HEK293 (cell line): ENCODE data around the gene SCN1A.

Experiments used
- CTCF ChIA-PET: fragments of 350-600 bp; formaldehyde crosslinking; extraction: SDS; loops from one replicate; lab custom pipeline; 2021; ENCODE audit warnings: antibody characterized with exemption; lab: Yijun Ruan, JAX
- POLR2A ChIA-PET: fragments of 300-600 bp; formaldehyde crosslinking; extraction: SDS; loops from one replicate; lab custom pipeline; 2020; ENCODE audit warnings: antibody characterized with exemption, inconsistent platforms; lab: Yijun Ruan, JAX
- H3K27ac ChIP-seq: fragments of 200-500 bp; sonication (Bioruptor generic); 2 replicates; pipeline ENCODE4 v1.5.1; 2014; ENCODE audit warnings: low read depth, low read length, control low read depth, inconsistent platforms; ENCODE audit errors: extremely low read depth
- H3K36me3 ChIP-seq, 2 experiments: fragments of 200-500 bp in 1 of 2; sonication (Bioruptor generic) in 1 of 2; 1 replicate in 1 of 2; 2 replicates in 1 of 2; pipeline ENCODE4 v1.5.1; 2014 to 2017; ENCODE audit warnings: inconsistent platforms in 2 of 2, low read length in 2 of 2; ENCODE audit not compliant: control insufficient read depth in 2 of 2, insufficient read depth in 1 of 2
- H3K4me1 ChIP-seq: fragments of 200-500 bp; sonication (Bioruptor generic); 2 replicates; pipeline ENCODE4 v1.5.1; 2014; ENCODE audit warnings: mild to moderate bottlenecking, low read length, inconsistent platforms; ENCODE audit not compliant: control insufficient read depth, insufficient read depth
- H3K4me3 ChIP-seq: 2 replicates; pipeline ENCODE4 v1.5.1; 2011; ENCODE audit warnings: low read depth, mild to moderate bottlenecking, control low read depth, low read length, moderate library complexity
- H3K9me3 ChIP-seq: fragments of 200-500 bp; sonication (Bioruptor generic); 2 replicates; pipeline ENCODE4 v1.5.1; 2014; ENCODE audit warnings: low read depth, low read length, inconsistent platforms; ENCODE audit not compliant: control insufficient read depth, insufficient read depth
- GLI4 ChIP-seq: fragments of 450-650 bp; formaldehyde crosslinking; IDR thresholded peaks from 2 replicates; pipeline ENCODE4 v1.5.1; 2016; ENCODE audit warnings: missing biosample characterization, missing genetic modification characterization
- MEIS1 ChIP-seq: sonication (generic); formaldehyde crosslinking; IDR thresholded peaks from 2 replicates; pipeline ENCODE4 v1.8.1; 2022; ENCODE audit warnings: missing genetic modification reagents, mild to moderate bottlenecking, borderline replicate concordance
- MZF1 ChIP-seq: fragments of 450-650 bp; formaldehyde crosslinking; IDR thresholded peaks from 2 replicates; pipeline ENCODE4 v1.5.1; 2017; ENCODE audit warnings: missing biosample characterization, missing genetic modification characterization, borderline replicate concordance
- PRDM1 ChIP-seq: fragments of 450-650 bp; formaldehyde crosslinking; IDR thresholded peaks from 2 replicates; pipeline ENCODE4; 2016; ENCODE audit warnings: missing biosample characterization, missing genetic modification characterization
- PRDM4 ChIP-seq: fragments of 450-650 bp; formaldehyde crosslinking; IDR thresholded peaks from 2 replicates; pipeline ENCODE4 v1.5.1; 2017; ENCODE audit warnings: missing biosample characterization, missing genetic modification characterization
- RBAK ChIP-seq: fragments of 450-650 bp; formaldehyde crosslinking; IDR thresholded peaks from 2 replicates; pipeline ENCODE4 v1.5.1; 2016; ENCODE audit warnings: missing biosample characterization, missing genetic modification characterization
- ZBTB11 ChIP-seq: fragments of 450-650 bp; formaldehyde crosslinking; conservative IDR thresholded peaks from 2 replicates; pipeline ENCODE4 v1.5.1; 2016; ENCODE audit warnings: low read depth, missing biosample characterization, missing genetic modification characterization
- ZBTB44 ChIP-seq: fragments of 450-650 bp; IDR thresholded peaks from 2 replicates; pipeline ENCODE4 v1.5.1; 2018; ENCODE audit warnings: missing biosample characterization, mild to moderate bottlenecking, missing genetic modification characterization
- ZBTB8A ChIP-seq: fragments of 450-650 bp; formaldehyde crosslinking; IDR thresholded peaks from 2 replicates; pipeline ENCODE4 v1.5.1; 2016; ENCODE audit warnings: missing biosample characterization, missing genetic modification characterization
- ZFP3 ChIP-seq: fragments of 450-650 bp; formaldehyde crosslinking; IDR thresholded peaks from 2 replicates; pipeline ENCODE4 v1.5.1; 2016; ENCODE audit warnings: low read depth, missing biosample characterization, missing genetic modification characterization
- ZNF10 ChIP-seq: fragments of 450-650 bp; formaldehyde crosslinking; IDR thresholded peaks from 2 replicates; pipeline ENCODE4 v1.5.1; 2017; ENCODE audit warnings: missing biosample characterization, missing genetic modification characterization
- ZNF155 ChIP-seq: fragments of 450-650 bp; formaldehyde crosslinking; IDR thresholded peaks from 2 replicates; pipeline ENCODE4 v1.5.1; 2016; ENCODE audit warnings: missing biosample characterization, missing genetic modification characterization
- ZNF18 ChIP-seq: fragments of 450-650 bp; formaldehyde crosslinking; IDR thresholded peaks from 2 replicates; pipeline ENCODE4 v1.5.1; 2016; ENCODE audit warnings: missing biosample characterization, missing genetic modification characterization
- ZNF2 ChIP-seq: fragments of 450-650 bp; formaldehyde crosslinking; IDR thresholded peaks from 2 replicates; pipeline ENCODE4 v1.5.1; 2016; ENCODE audit warnings: missing biosample characterization, missing genetic modification characterization
- ZNF324 ChIP-seq: fragments of 450-650 bp; formaldehyde crosslinking; IDR thresholded peaks from 2 replicates; pipeline ENCODE4 v1.5.1; 2016; ENCODE audit warnings: missing biosample characterization, missing genetic modification characterization
- ZNF366 ChIP-seq: fragments of 450-650 bp; formaldehyde crosslinking; conservative IDR thresholded peaks from 2 replicates; pipeline ENCODE4 v1.5.1; 2016; ENCODE audit warnings: missing biosample characterization, missing genetic modification characterization
- ZNF473 ChIP-seq: fragments of 450-650 bp; formaldehyde crosslinking; IDR thresholded peaks from 2 replicates; pipeline ENCODE4 v1.5.1; 2017; ENCODE audit warnings: missing biosample characterization, missing genetic modification characterization
- ZNF510 ChIP-seq: fragments of 450-650 bp; formaldehyde crosslinking; IDR thresholded peaks from 2 replicates; pipeline ENCODE4 v1.5.1; 2018; ENCODE audit warnings: mild to moderate bottlenecking, missing genetic modification characterization, missing biosample characterization; ENCODE audit not compliant: insufficient replicate concordance
- ZNF600 ChIP-seq: fragments of 450-650 bp; formaldehyde crosslinking; IDR thresholded peaks from 2 replicates; pipeline ENCODE4 v1.5.1; 2016; ENCODE audit warnings: missing biosample characterization, missing genetic modification characterization
- ZNF670 ChIP-seq: fragments of 450-650 bp; formaldehyde crosslinking; IDR thresholded peaks from 2 replicates; pipeline ENCODE4 v1.5.1; 2016; ENCODE audit warnings: missing biosample characterization, missing genetic modification characterization, low read depth
- ZNF76 ChIP-seq: fragments of 450-650 bp; formaldehyde crosslinking; IDR thresholded peaks from 2 replicates; pipeline ENCODE4; 2016; ENCODE audit warnings: low read depth, missing biosample characterization, missing genetic modification characterization, borderline replicate concordance
- ZNF776 ChIP-seq: fragments of 450-650 bp; formaldehyde crosslinking; IDR thresholded peaks from 2 replicates; pipeline ENCODE4 v1.5.0; 2017; ENCODE audit warnings: missing biosample characterization, missing genetic modification characterization, borderline replicate concordance
- ZNF792 ChIP-seq: fragments of 450-650 bp; formaldehyde crosslinking; IDR thresholded peaks from 2 replicates; pipeline ENCODE4 v1.5.1; 2016; ENCODE audit warnings: missing biosample characterization, missing genetic modification characterization
- ZNF843 ChIP-seq: fragments of 450-650 bp; formaldehyde crosslinking; IDR thresholded peaks from 2 replicates; pipeline ENCODE4 v1.5.1; 2016; ENCODE audit warnings: missing biosample characterization, missing genetic modification characterization

The SCN1A gene

GRCh38 chr2:166025313-166025712, 102.5 kb downstream of the SCN1A start:
- no peak for TF ChIP-seq ZNF155 (tag by site-specific recombination)
- TF ChIP-seq MZF1 (tag by site-specific recombination) = peak; percentile 36; the same call in 1 of the 2 replicates
- TF ChIP-seq ZNF10 (tag by site-specific recombination) = peak; percentile 95

GRCh38 chr2:166017208-166017607, 110.6 kb downstream of the SCN1A start:
- H3K9me3 ChIP-seq = no peaks in the 10 kb centered on the region
- POLR2A ChIA-PET = no interaction called here
- no peak overlapping the region for H3K27ac ChIP-seq
- H3K36me3 ChIP-seq = no peaks in the 10 kb centered on the region
- no peak overlapping the region for H3K4me3 ChIP-seq
- H3K4me1 ChIP-seq = no peaks in the 10 kb centered on the region
- CTCF ChIA-PET = interaction anchor here (0.6 kb wide), 1 partner anchor 614 kb away, joined by 3 read pairs; no protein-coding TSS in a partner anchor
- TF ChIP-seq PRDM1 (tag by site-specific recombination) = no peak
- no peak for TF ChIP-seq ZNF473 (tag by site-specific recombination)
- TF ChIP-seq GLI4 (tag by site-specific recombination) = no peak
- TF ChIP-seq ZBTB11 (tag by site-specific recombination) = no peak
- no peak for TF ChIP-seq ZBTB8A (tag by site-specific recombination)
- TF ChIP-seq ZNF670 (tag by site-specific recombination) = no peak
- no peak for TF ChIP-seq ZNF843
- TF ChIP-seq ZNF510 (tag by site-specific recombination) = no peak
- no peak for TF ChIP-seq ZNF324 (tag by site-specific recombination)
- no peak for TF ChIP-seq ZBTB44

More at GRCh38 chr2:166025313-166025712, 102.5 kb downstream of the SCN1A start:
- Histone ChIP-seq H3K4me3 (no peak overlapping the region), H3K27ac (no peak overlapping the region), H3K4me1 (no peaks in the 10 kb centered on the region), H3K9me3 (no peaks in the 10 kb centered on the region), H3K36me3 (no peaks in the 10 kb centered on the region)
- POLR2A ChIA-PET = no interaction called here
- CTCF ChIA-PET = interaction anchor here (0.7 kb wide), 1 partner anchor 394 kb away, joined by 3 read pairs; no protein-coding TSS in a partner anchor

GRCh38 chr2:166013878-166014277, 113.9 kb downstream of the SCN1A start:
- no peaks in the 10 kb centered on the region for H3K36me3 ChIP-seq
- no peak overlapping the region for H3K27ac ChIP-seq
- ChIA-PET CTCF (no interaction called here), POLR2A (no interaction called here)
- H3K9me3 ChIP-seq = no peaks in the 10 kb centered on the region
- no peak overlapping the region for H3K4me3 ChIP-seq
- H3K4me1 ChIP-seq = no peaks in the 10 kb centered on the region
- TF ChIP-seq ZNF776 (tag by site-specific recombination) = no peak
- no peak for TF ChIP-seq ZNF2 (tag by site-specific recombination)
- TF ChIP-seq ZNF600 (tag by site-specific recombination) = no peak
- no peak for TF ChIP-seq ZFP3 (tag by site-specific recombination)
- no peak for TF ChIP-seq ZNF792 (tag by site-specific recombination)
- no peak for TF ChIP-seq ZNF670 (tag by site-specific recombination)
- no peak for TF ChIP-seq ZNF18 (tag by site-specific recombination)
- no peak for TF ChIP-seq ZNF76 (tag by site-specific recombination)
- no peak for TF ChIP-seq RBAK (tag by site-specific recombination)
- TF ChIP-seq PRDM4 (tag by site-specific recombination) = no peak
- TF ChIP-seq ZNF366 = no peak
- no peak for TF ChIP-seq MEIS1 (CRISPR knock-in tag)
